Measurements from ENCODE around the gene PRKCH.

PRKCH gene

DNA sequence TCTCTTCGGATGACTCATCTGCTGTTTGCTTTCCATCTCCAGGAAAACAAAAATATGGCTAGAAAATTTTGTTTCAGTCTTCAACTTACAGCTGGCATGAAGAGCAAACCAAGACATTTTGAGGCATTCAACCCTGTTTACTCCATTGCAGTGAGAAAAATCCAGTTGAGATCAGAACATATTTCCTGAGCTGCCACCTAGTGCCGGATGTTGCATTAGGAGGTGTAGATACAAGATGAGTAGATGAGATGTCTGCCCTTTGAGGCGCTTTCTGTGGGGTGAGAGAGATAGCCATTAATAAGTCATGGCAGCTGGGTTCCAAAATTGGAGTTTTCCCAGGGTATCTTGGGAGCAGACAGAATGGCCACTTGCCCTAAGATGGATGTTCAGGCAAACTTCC is 171.1 kb downstream of the PRKCH start:
- no peak for DNase-seq (ENCODE audit: low read depth)

DNA sequence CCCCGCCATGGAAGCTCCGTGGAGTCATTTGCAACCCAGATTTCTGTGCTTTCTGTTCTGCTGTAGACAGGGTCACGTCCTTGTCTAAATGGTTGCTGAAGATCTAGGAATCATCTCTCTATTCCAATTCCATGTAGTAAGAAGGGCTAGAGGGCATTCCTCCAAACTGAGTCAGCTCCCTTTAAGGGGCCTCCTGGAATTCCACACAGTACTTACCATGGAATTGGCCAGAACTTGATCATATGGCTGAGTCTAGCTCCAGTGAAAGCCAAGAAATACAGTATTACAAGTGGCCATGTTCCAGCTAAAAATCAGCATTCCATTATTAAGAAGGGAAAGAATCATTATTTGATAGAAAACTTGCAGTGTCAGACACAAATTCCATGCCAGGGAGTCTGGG is 171.9 kb downstream of the PRKCH start:
- no peak for DNase-seq (ENCODE audit: low read depth)

- DNase-seq (ENCODE audit: low read depth), result no peak
These were observed 172.6 kb downstream of the PRKCH start for GRCh38 chr14:61494018-61494417.

DNA sequence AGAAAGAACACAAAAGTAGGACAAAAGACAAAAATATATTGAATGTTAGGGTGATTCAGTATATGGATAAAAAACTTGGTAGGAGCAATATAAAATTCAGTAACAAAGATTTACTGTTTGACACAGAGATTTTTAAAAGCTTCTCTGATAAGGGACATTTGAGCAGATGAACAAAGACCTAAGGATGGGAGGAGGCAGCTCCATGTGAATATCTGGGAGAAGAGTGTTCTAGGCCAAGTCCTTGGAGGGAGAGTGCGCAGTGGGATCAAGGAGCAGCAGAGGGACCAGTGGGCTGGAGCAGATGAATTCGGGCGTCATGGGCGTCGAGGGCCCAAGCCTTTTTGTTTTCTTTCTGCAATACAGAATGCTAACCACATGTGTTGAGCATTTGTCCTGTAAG is 174.4 kb downstream of the PRKCH start:
- no peak for DNase-seq (ENCODE audit: low read depth)

DNA sequence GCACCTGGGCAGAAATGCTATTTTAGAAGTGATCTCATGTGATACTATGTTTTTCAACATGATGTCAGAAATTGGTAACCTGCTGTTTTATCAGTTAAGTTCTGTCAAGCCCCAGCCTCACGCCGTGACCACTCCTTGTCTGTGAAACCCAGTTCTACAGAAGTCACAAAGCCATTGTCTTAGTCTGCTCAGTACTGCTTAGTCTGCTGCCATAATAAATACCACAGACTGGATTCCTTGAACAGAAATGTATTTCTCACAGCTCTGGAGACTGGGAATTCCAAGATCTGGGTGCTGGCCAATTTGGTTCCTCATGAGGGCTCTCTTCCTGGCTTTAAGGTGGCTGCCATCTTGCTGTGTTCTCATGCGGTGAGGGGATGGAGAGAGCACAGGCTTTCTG is 176.9 kb downstream of the PRKCH start:
- no peak for DNase-seq (ENCODE audit: low read depth)

GRCh38 chr14:61498811-61499210 is 177.4 kb downstream of the PRKCH start:
- DNase-seq (ENCODE audit: low read depth), result no peak

DNA sequence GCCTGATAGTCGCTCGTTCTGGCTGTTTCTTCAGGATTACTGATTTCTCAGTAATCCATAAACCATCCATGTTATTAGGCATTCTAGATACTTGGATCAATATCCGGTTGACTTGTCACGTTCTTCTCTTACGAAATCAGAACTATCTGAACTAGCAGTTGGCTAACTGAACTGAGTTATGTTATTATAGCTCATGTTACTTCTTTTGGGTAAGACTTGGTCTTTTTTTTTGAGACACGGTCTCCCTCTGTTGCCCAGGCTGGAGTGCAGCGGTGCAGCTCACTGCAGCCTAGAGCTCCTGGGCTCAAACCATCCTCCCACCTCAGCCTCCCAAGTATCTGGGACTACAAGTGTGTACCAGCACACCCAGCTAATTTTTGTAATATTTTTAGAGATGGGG is 178.6 kb downstream of the PRKCH start:
- no peak for DNase-seq (ENCODE audit: low read depth)

- no peak for DNase-seq (ENCODE audit: low read depth)
These were observed 180.5 kb downstream of the PRKCH start for GRCh38 chr14:61501714-61502458.

GRCh38 chr14:61502459-61503093 is 181.2 kb downstream of the PRKCH start:
- no peak for DNase-seq (ENCODE audit: low read depth)

DNA sequence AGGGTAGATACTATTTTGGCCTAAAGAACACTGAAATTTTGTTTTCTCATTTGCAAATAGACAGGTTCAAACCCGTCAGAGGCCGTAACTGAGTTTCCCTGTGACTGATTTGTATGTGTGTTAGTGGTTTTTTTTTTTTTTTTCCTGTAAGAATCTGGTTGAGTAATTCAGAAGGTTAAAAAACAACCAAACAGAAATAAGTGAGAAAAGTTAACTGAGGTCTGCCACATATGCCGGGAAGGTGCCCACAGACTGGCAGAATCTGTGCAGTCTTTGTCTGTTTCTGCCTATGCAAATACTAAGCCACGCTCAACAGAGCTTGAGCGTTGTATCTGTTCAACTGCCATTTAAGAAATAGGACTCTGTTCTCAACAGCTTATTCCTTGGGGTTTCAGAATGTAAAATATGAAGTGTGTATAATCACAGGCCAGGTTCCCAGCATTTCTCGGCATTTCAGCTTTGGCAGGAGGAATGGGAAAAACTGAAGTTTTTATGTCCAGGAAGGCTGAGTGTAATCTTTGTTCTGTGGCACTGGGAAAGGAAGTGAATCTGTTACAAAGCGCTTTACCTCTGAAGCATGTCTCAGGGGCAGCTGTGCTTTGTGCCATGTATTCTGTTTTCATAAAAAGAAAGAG is 181.9 kb downstream of the PRKCH start:
- peak; percentile 47 for DNase-seq (ENCODE audit: low read depth)

- no peak for DNase-seq (ENCODE audit: low read depth)
These were observed 183.5 kb downstream of the PRKCH start for GRCh38 chr14:61504901-61505300.

DNA sequence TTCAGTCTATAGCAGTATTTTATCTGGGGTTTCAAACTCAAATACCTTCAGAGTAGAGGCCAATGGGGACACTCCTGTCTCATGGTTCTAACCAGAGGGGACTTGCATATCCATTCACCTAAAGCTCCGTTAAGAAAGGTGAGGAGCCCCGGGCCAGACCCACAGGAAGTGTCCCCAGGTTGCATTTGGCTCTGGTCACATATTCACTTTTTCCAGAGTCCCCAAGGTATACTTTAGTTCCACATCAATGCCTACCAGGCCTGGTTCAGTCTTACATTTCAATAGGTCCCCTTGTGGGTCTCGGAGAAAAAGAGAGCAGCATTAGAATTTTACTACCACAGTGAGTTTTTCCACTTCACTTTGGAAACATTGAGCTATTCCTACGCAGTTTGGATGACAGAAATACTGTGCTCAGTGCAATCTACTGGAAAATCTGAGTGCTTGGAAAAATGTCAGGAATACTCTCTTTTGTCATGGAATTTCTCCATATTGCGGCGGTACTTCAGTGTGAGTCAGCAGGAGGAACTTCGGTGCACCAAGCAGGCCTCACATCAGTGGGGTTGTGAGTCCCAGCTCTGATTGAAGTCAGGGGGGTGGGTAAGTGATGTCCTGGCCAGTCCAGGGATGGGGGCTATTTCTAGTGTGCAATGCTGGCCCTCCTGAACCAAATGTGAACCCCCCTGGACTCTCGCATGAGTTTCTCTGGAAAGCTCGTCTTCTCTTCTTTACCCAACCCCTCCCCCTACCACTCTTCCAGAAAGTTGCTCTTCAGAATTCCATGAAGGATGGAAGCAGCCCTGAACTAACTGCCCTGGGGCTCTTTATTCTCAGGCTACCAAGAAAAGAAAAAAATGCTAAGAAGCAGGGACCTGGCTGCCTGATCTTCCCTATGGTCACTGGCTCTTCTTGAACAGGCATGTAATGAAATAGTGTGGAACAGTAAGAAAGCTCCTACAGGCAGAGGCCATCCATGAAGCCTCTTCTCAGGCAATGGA is 184.7 kb downstream of the PRKCH start:
- no peak for DNase-seq (ENCODE audit: low read depth)

GRCh38 chr14:61508526-61508925 is 187.1 kb downstream of the PRKCH start:
- no peak for DNase-seq (ENCODE audit: low read depth)

DNA sequence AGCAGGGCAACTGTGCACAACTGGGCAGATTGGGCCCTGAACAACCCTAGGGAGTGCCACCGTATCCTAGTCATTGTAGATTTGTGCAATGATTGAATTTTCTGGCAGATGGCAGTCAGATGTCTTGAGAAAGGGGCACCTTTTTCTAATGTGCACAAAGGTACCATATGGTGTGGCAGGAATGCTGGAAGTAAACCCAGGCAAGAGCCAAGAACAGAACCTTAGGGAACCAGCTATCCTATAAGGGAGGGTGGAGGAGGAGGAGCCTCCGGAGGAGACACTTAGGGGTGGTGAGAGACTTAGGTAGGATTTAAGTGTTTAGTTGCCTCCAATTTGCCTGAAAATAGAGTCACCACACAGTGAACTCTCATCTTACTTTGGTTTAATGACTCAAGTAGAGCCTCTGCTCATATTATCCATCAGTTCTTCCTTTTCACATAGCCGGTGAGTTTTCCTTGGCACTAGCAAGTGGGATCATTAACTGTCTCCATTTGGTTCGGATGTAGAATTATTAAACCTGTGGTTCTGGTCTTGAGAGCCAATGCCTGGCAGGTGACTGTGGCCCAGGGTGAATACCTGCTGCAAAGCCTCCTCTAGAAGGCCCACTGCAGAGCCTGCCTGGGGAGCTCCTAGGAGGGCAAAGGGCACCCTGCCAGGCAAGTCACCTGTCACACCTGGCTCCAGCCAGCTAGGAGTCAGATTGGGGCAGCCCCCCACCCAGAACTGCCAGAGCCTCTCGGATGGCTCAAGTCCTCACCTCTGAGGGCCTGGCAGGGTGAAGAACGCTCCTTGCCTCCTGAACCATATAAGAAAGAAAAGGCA is 189.6 kb downstream of the PRKCH start:
- DNase-seq (ENCODE audit: low read depth), result no peak

- peak; percentile 72 for DNase-seq (ENCODE audit: low read depth)
These were observed 190.2 kb downstream of the PRKCH start for GRCh38 chr14:61511558-61511948.

DNA sequence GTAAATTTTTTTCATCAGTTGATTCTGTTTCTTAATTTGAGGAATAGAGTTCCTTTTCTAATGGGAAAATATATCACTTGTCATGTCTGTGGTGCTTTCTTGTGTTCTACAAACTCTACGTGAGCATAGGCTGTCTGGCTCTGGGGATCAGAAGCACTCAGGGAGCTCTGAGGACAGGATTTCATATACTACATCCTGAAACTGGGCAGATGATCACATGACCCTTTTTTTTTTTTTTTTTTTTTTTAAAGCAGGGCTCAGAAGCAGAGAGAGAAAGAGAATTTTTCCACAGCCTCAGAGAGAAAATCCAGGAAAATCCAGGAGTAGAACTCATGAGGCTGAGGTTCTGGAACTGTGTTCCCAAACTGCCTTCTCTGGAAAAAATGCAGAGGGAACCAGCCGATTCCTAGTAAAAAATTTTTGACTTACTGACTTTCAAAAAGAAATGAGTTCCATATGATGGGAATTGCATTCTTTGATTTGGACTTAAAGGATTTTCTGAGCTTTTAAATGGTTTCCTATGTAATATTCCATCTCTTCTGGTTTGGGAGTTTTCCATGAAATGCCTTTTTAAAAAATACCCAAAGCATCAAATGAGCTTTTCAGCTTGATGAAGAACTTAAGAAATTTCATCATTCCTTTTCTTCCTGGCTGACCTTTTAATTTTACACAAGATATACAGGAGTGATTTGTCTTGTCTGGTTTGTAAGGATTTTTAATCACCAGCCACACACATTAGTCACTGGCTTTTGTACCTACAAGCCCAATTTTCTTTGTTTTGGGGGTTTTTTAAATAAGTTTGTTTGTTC is 190.9 kb downstream of the PRKCH start:
- no peak for DNase-seq (ENCODE audit: low read depth)

GRCh38 chr14:61513986-61514830 is 192.8 kb downstream of the PRKCH start:
- no peak for DNase-seq (ENCODE audit: low read depth)

GRCh38 chr14:61514927-61515326 is 193.5 kb downstream of the PRKCH start:
- no peak for DNase-seq (ENCODE audit: low read depth)

GRCh38 chr14:61515436-61516117 is 194.2 kb downstream of the PRKCH start:
- no peak for DNase-seq (ENCODE audit: low read depth)
